Panc1 (cell line): ENCODE data around the gene MOB1A.

Experiments used
- POLR2AphosphoS5 ChIP-seq: IDR thresholded peaks from 2 replicates; pipeline ENCODE4 v1.6.1; 2012; ENCODE audit warnings: mild to moderate bottlenecking, low read depth, low read length, moderate library complexity
- SIN3A ChIP-seq: IDR thresholded peaks from 2 replicates; pipeline ENCODE4 v1.6.1; 2012; ENCODE audit warnings: low read depth, mild to moderate bottlenecking, low read length, moderate library complexity, borderline replicate concordance; ENCODE audit not compliant: insufficient read depth
- TCF7L2 ChIP-seq: IDR thresholded peaks from 2 replicates; pipeline ENCODE4 v1.6.1; 2011; ENCODE audit warnings: mild to moderate bottlenecking, low read depth, low read length, inconsistent platforms
- TF ChIP-seq, protein P1 (sequence below): fragments of 450-650 bp; IDR thresholded peaks from 2 replicates; pipeline ENCODE4 v1.5.1; 2017; ENCODE audit warnings: mild to moderate bottlenecking
- TF ChIP-seq, protein P2 (sequence below), 2 experiments: IDR thresholded peaks; 2 replicates each; pipeline ENCODE4 v1.6.1; 2011 to 2012; ENCODE audit warnings: low read depth in 2 of 2, control low read depth in 1 of 2, low read length in 1 of 2, mild to moderate bottlenecking in 1 of 2, moderate library complexity in 1 of 2; ENCODE audit not compliant: insufficient read depth in 1 of 2

DNA sequence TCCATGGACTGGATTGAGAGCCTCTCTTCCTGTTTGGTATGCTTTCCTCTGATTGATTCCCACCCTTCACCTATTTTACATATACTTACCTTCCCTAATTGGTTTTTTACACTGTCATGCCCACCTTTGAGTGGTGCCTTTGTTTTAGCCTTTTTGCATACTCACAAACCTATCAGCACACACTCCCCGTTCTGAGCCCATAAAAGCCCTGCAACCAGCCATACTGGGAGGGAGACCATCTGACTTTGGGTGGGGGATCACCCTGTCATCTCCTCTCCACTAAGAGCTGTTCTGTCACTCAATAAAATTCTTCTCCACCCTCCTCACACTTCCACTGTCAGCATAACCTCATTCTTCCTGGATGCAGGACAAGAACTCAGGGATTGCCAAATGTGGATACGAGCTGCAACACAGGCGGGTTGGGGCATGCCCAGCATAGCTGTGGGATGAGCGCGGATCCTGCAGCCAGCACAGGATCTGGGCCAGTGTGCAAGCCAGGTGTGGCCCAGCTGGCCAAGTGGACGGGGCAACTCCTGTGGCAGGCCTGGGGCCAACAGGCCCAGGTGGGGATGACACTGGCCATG, 9.4 kb upstream of the MOB1A start:
- TF ChIP-seq, protein P1, sequence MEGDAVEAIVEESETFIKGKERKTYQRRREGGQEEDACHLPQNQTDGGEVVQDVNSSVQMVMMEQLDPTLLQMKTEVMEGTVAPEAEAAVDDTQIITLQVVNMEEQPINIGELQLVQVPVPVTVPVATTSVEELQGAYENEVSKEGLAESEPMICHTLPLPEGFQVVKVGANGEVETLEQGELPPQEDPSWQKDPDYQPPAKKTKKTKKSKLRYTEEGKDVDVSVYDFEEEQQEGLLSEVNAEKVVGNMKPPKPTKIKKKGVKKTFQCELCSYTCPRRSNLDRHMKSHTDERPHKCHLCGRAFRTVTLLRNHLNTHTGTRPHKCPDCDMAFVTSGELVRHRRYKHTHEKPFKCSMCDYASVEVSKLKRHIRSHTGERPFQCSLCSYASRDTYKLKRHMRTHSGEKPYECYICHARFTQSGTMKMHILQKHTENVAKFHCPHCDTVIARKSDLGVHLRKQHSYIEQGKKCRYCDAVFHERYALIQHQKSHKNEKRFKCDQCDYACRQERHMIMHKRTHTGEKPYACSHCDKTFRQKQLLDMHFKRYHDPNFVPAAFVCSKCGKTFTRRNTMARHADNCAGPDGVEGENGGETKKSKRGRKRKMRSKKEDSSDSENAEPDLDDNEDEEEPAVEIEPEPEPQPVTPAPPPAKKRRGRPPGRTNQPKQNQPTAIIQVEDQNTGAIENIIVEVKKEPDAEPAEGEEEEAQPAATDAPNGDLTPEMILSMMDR = no peak
- TF ChIP-seq POLR2AphosphoS5 (no peak), TCF7L2 (no peak), SIN3A (no peak)
- TF ChIP-seq, protein P2, sequence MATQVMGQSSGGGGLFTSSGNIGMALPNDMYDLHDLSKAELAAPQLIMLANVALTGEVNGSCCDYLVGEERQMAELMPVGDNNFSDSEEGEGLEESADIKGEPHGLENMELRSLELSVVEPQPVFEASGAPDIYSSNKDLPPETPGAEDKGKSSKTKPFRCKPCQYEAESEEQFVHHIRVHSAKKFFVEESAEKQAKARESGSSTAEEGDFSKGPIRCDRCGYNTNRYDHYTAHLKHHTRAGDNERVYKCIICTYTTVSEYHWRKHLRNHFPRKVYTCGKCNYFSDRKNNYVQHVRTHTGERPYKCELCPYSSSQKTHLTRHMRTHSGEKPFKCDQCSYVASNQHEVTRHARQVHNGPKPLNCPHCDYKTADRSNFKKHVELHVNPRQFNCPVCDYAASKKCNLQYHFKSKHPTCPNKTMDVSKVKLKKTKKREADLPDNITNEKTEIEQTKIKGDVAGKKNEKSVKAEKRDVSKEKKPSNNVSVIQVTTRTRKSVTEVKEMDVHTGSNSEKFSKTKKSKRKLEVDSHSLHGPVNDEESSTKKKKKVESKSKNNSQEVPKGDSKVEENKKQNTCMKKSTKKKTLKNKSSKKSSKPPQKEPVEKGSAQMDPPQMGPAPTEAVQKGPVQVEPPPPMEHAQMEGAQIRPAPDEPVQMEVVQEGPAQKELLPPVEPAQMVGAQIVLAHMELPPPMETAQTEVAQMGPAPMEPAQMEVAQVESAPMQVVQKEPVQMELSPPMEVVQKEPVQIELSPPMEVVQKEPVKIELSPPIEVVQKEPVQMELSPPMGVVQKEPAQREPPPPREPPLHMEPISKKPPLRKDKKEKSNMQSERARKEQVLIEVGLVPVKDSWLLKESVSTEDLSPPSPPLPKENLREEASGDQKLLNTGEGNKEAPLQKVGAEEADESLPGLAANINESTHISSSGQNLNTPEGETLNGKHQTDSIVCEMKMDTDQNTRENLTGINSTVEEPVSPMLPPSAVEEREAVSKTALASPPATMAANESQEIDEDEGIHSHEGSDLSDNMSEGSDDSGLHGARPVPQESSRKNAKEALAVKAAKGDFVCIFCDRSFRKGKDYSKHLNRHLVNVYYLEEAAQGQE (IDR thresholded peaks at IDR 0.05; ENCODE audit: insufficient read depth in 1 of 2, low read depth in 2 of 2, low read length in 1 of 2) = no peak
